SIG-M5 treated with dmso at 0.1 percent for 504 hours (cell line): Measurements from ENCODE around the gene SPTB.

Source experiments
- DNase-seq: peaks from one replicate; lab custom pipeline; 2025; ENCODE audit not compliant: unreplicated experiment; lab: John Stamatoyannopoulos, UW

The SPTB gene

GRCh38 chr14:64792871-64793560, 86.7 kb downstream of the SPTB start:
- no peak for DNase-seq

DNA sequence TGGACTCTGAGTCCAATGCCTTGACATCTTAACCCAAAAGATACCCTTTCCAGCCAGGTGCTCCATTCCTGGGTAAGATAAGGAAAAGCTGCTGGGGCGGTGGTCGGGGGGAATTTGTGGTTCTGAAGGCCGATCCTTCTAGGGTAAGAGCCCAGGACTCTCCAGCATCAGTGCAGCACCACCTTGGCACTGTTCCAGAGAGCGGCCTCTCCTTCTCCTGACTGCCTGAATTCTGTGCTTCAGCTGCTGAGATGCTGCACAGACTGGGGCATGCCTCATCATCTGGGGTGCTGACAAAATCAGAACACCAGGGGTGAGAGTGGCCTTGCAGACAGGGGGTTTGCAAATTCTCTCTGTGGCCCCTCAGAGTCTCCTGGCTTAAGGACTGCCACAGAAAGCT, 87.5 kb downstream of the SPTB start:
- DNase-seq, result no peak

DNA sequence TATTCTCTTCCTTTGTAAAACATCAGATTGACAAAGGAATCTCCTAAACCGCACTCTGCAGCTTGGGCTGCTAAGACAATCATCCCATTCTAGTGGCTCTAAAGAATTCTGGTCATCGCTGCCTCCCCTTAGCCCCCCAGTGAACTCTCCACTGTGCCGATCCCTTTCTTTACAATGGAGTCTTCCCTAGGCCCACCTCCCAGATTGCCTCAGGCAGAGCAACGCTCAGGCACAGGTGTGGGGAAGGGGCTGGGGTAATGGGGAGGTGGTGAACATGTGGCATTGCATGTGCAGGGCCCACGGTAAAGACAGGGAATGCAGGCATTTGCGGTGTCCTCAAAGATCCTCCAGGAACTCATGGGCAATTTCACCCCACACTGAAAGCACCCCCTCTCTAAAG, 89.2 kb downstream of the SPTB start:
- DNase-seq, result no peak

DNA sequence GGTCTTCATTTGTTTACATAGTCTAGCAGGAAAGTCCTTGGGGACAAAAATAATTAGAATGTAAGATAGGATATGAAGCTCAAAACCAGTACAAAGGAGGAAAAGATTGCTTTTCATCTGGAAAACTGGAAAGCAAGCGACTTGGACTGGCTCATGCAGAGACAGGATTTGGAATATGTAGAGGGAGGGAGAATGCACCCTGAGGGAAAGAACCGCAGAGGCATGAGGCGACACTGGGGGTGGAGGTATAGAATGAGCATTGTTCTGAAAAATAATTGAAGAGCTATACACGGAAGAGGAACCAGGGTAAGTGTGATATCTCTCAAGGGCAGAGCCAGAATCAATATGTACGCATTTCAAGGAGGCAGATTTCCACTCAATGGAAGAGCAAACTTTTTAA, 90.0 kb downstream of the SPTB start:
- DNase-seq, result no peak

DNA sequence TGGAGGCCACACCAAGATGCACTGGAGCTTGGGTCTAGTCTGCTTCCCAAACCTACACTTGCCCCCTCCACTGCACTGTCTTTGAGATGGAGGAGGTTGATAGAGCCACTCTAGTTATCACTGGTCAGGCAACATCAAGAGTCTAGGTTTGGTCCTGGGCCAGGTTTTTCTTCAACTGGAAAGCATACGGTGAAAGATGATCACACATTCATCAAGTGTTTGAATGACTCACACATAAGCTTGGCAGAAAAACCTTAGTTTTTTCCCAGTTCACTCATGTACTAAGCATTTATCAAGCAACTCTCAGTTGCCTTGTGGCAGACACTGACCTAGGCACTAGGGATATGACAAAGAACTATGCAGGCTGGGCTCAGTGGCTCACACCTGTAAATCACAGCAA, 91.0 kb downstream of the SPTB start:
- DNase-seq, result no peak

- no peak for DNase-seq
Measured at GRCh38 chr14:64787619-64788018, 92.1 kb downstream of the SPTB start.

GRCh38 chr14:64786296-64787149, 93.2 kb downstream of the SPTB start:
- DNase-seq, result no peak

- no peak for DNase-seq
Measured at GRCh38 chr14:64784006-64784405, 95.7 kb downstream of the SPTB start.

DNA sequence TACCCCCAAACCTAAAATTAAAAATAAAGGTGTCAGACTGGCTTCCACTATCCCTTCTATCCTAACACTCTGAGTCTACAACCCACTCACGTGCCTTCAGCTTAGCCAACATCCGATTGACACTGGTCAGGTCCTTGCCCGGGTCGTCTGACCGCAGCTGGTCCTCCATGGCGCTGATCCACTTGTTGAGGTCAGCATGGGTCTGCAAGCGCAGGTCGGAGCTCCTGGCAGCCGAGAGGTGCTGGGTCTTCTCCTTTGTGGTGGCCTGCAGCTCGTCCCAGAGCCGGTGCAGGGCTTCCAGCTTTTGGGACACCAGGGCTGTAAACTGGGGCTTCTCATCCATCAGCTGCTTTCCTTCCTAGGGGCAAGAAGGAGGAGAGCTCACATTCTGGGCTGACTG, 97.5 kb downstream of the SPTB start:
- no peak for DNase-seq

DNA sequence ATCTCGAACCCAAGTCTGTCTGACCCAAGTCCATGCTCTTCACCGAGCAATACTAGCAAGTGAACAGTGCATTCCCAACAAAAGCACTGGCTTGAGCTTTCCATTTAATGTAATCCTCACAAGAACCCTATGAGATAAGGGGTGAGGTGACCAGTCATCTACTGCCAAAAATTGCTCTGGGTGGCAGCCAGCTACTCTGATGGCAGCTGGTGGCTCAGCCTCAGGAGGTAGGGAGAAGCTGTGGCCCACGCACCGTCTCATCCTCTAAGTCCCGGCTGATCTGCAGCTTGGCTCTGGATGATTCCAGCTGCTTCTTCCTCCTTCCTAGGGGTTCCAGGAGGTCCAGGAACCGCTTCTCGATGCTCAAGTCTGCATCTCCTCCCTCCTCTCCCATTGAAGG, 100.2 kb downstream of the SPTB start:
- DNase-seq, result no peak

GRCh38 chr14:64778104-64778754, 101.5 kb downstream of the SPTB start:
- DNase-seq, result no peak

DNA sequence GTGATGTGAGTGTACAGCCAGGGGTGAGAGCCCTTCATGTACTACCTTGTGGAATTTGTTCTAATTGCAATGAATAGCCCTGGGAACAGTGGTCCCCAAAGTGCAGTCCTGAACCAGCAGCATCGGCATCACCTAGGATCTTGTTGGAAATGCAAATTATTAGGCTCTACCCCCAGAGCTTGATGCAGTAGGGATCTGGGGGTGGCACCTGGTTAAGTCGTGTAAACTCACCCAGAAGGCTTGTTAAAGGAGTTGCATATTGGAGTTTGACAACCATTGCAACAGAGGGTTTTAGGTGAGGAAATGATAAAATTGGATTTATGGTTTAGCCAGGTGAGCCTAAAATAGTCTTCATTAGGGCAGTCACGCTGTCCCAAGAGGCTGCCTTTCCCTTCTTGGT, 102.2 kb downstream of the SPTB start:
- DNase-seq, result no peak

GRCh38 chr14:64775081-64775777, 104.5 kb downstream of the SPTB start:
- DNase-seq, result no peak

DNA sequence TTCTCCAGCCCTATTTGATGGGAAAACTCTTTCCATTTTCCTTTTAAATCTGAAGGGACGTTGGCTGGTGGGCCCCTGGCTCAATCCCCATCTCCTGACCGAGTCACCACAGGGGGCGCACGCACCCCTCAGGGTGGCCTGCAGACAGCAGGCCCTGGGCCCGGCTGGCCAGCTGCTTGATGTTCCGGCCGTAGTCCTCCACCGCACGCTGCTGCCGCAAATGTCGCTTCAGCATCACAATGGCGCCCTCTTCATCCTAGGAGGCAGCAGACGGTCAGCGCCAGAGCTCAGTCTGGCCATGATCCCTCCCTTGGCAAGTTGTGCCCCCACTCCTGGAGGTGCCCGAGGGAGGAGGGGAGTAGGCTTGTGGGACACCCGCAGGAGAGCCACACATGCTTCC, 105.4 kb downstream of the SPTB start:
- no peak for DNase-seq

DNA sequence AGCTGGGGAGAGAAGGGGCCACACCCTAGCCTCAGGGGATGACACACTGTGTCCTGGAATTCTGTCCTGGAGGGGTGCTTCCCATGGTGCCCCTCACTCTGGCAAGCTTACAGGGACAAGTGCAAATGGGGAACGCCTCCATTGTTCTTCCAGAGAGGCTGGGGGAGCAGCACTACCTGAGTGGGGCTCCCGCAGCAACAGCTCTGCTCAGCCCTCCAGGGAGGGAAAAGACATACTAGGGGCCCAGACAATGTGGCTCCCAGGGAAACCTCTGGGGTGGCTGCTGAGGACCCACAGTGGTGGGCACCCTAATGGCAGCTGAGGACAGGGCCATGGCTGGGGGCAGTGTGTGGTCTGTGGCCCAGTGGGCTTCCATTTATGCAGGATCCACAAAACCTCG, 106.1 kb downstream of the SPTB start:
- DNase-seq, result no peak

DNA sequence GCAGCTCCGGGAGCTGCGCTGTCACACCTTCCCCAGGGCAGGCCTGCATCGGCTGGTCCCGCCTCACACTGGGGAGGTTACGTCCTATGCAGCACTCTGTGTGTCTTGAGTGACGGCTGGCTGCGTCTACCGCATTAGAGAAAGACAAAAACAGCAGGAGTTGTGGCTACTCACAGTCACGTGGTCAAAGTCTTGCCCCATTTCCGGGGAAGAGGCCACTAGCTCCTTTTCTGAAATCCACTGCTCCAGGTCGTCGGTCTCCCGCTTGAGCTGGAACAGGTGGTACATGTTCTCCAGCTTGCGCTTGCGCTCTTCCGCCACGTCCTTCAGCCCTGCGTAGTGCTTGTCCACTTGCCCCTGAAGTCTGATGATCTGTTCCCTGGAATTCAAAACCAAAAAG, 106.7 kb downstream of the SPTB start:
- no peak for DNase-seq

DNA sequence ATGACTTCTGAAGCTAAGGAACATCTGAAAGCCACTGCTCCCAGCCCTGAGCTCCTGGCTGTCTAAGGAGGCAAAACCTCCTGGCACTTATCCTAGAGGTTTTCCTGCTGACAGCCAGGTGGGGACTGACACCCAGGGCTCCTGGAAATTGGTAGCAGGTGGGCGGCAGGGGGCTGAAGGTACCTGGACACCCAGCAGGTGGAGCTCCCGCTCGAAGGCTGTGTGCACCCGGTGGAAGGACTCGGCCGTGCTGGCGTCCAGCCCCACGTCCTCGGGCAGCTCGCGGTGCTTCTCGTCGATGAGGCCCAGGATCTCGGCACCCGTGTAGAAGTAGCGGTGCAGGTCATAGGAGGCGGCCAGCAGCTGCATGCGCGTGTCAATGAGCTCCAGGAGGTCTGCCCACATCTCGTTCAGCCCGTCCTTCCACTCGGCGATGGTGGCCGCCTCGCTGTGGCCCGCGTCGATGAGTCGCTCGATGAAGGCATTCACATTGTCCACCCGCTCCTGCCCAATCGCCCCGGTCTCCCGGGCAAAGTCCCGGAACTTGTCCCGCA, 107.2 kb downstream of the SPTB start:
- DNase-seq, result no peak

DNA sequence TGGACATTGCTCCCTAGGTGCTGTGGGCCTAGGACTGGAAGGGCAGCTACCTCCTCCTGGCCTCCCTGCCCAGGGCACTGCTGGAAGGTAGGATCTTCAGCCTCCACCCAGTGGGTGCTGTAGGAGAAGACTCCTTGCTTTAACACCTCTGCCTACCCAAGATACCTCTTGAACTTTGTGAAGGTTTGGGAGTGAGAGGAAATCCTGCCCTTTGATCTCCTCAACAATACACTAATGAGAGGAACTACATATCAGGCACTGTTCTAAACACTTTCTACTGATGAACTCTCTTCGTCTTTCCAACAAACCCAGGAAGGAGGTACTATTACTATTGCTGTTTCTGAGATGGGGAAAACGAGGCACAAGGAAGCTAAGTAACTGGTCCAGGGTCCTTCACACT, 108.5 kb downstream of the SPTB start:
- DNase-seq, result no peak

GRCh38 chr14:64770751-64771150, 109.0 kb downstream of the SPTB start:
- no peak for DNase-seq

GRCh38 chr14:64769096-64770020, 110.3 kb downstream of the SPTB start:
- no peak for DNase-seq
